ENCODE measurements around the gene LMO2. TPM values are rescaled to one million over a fixed set of nuclear protein-coding genes. Genes with fewer than 3 reads are reported as not detected.

Gene LMO2
- total RNA-seq, 1 experiment from 2014 or later, result 6.0 TPM

GRCh38 chr11:33915526-33915925 is 23.6 kb upstream of the LMO2 start:
- DNase-seq (ENCODE audit: low read depth), result no peak

- DNase-seq (ENCODE audit: low read depth), result no peak
These were observed 22.1 kb upstream of the LMO2 start for GRCh38 chr11:33913991-33914390.

- peak; percentile 64 for DNase-seq (ENCODE audit: low read depth)
These were observed 20.8 kb upstream of the LMO2 start for GRCh38 chr11:33912405-33913361.

GRCh38 chr11:33910958-33911339 is 19.1 kb upstream of the LMO2 start:
- DNase-seq (ENCODE audit: low read depth), result no peak

- no peak for DNase-seq (ENCODE audit: low read depth)
These were observed 18.6 kb upstream of the LMO2 start for GRCh38 chr11:33910296-33910957.

GRCh38 chr11:33909552-33909951 is 17.7 kb upstream of the LMO2 start:
- no peak for DNase-seq (ENCODE audit: low read depth)

- DNase-seq (ENCODE audit: low read depth), result no peak
These were observed 17.3 kb upstream of the LMO2 start for GRCh38 chr11:33909150-33909549.

GRCh38 chr11:33907421-33907820 is 15.5 kb upstream of the LMO2 start:
- no peak for DNase-seq (ENCODE audit: low read depth)

- DNase-seq (ENCODE audit: low read depth), result no peak
These were observed 14.8 kb upstream of the LMO2 start for GRCh38 chr11:33906484-33907186.

GRCh38 chr11:33904102-33904501 is 12.2 kb upstream of the LMO2 start:
- DNase-seq (ENCODE audit: low read depth), result no peak

- DNase-seq (ENCODE audit: low read depth), result no peak
These were observed 8.4 kb upstream of the LMO2 start for GRCh38 chr11:33900159-33900840.

- DNase-seq (ENCODE audit: low read depth), result peak; percentile 81
These were observed 7.6 kb upstream of the LMO2 start for GRCh38 chr11:33899400-33900037.

- DNase-seq (ENCODE audit: low read depth), result no peak
These were observed 7.1 kb upstream of the LMO2 start for GRCh38 chr11:33898957-33899356.

- no peak for DNase-seq (ENCODE audit: low read depth)
These were observed 6.0 kb upstream of the LMO2 start for GRCh38 chr11:33897761-33898375.

GRCh38 chr11:33896911-33897310 is 5.0 kb upstream of the LMO2 start:
- DNase-seq (ENCODE audit: low read depth), result no peak

- DNase-seq (ENCODE audit: low read depth), result no peak
These were observed 3.9 kb upstream of the LMO2 start for GRCh38 chr11:33895752-33896137.

- no peak for DNase-seq (ENCODE audit: low read depth)
These were observed 2.5 kb upstream of the LMO2 start for GRCh38 chr11:33894398-33894746.

GRCh38 chr11:33893711-33894397 is 2.0 kb upstream of the LMO2 start:
- peak; percentile 51 for DNase-seq (ENCODE audit: low read depth)

- DNase-seq (ENCODE audit: low read depth), result peak; percentile 17
These were observed 1.2 kb upstream of the LMO2 start for GRCh38 chr11:33892906-33893594.

All from Daoy (cell line).